GM18508 (cell line): Measurements from ENCODE around the gene SSH2.

ENCODE experiments used
- ATAC-seq: cut with Tn5 transposase; IDR thresholded peaks from one replicate; pipeline ENCODE4 v1.9.1; 2021; ENCODE audit warnings: moderate number of reproducible peaks; ENCODE audit not compliant: insufficient read depth, unreplicated experiment

The SSH2 gene

GRCh38 chr17:29618272-29619065, 311.6 kb downstream of the SSH2 start:
- ATAC-seq: no peak

GRCh38 chr17:29617481-29618271, 312.4 kb downstream of the SSH2 start:
- no peak for ATAC-seq

DNA sequence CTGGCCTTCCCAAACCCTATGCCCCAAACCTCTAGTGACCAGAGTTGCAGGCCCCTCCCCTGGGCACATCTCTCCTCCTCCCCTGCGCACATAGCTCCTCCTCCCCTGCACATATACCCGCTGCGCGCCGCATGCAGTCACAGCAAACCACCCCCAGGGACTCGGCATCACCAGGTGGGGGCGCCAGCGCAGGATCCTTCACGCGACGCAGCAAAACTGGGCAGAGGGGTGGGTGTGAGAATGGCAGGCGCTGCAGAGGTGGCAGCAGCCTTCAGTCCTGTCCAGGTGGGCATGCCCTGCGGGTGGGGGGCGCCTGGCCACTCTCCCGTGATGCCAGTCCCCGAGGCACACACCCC, 312.9 kb downstream of the SSH2 start:
- no peak for ATAC-seq

- ATAC-seq: no peak
Observed at GRCh38 chr17:29616300-29617048, 313.6 kb downstream of the SSH2 start.

- no peak for ATAC-seq
Observed at GRCh38 chr17:29615492-29616299, 314.3 kb downstream of the SSH2 start.

DNA sequence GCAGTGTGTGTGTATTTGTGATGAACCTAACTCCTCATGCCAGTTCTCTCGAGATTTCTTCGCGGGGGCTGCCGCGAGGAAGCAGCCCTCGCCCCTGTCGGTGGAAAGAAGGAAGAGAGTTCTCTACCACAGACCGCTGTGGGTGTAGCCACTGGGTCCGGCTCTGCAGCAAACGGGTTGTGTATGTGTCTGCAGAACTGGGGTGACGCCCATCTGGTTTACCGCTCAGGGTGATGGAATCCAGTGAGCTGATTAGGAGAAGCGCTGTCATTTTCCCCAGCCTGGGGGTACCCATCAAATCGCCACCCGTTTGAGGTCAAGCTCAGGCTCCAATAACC, 315.0 kb downstream of the SSH2 start:
- no peak for ATAC-seq

GRCh38 chr17:29614349-29615047, 315.5 kb downstream of the SSH2 start:
- ATAC-seq: no peak

GRCh38 chr17:29613856-29614255, 316.2 kb downstream of the SSH2 start:
- no peak for ATAC-seq

DNA sequence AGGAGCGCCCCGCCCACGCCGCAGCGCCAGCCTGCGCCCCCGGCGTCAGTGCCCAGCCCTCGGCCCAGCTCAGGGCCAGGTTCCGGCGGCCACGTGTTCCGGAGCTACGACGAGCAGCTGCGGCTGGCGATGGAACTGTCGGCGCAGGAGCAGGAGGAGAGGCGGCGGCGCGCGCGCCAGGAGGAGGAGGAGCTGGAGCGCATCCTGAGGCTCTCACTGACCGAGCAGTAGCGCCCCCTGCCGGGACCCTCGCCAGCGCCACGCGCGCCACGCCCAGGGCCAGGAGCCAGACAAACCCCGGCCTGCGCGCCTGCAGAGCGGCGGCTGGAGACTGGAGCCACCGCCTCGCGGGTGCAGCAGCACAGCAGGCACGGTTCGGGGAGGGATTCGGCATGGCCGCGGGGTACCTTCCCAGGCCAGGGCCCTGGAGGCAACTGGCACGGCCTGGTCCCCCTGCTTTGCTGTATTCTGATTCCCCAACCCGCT, 316.6 kb downstream of the SSH2 start:
- ATAC-seq: no peak

DNA sequence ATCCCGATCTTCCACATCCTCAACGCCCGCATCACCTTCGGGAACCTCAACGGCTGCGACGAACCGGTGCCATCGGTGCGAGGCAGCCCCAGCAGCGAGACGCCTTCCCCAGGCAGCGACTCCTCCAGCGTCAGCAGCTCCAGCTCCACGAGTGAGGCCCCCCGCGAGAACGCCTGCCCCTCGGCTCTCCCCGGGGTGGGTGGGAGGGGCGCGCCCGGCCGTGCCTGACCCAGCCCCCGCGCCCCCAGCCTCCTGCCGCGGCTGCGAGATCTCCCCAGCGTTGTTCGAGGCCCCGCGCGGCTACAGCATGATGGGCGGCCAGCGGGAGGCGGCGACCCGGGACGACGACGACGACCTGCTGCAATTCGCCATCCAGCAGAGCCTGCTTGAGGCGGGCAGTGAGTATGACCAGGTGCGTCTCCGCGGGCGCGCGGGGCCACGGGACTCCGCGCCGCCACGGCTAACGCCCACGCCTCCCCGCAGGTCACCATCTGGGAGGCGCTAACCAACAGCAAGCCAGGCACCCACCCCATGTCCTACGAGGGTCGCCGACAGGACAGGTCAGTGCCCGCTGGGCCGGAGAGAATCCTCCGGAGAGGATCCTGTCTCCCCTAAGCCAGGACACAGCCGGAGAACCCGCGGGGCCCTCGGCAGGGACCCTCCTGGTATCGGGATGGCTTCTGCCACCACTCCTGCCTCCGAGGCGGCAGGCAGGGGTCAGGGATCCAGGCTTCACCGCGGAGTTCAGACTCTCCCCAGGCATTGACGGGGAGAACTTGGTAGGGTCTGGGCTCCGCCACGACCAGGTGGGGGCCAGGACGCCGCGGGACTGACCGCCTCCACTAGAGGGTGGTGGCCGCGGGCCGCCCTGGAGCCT, 317.4 kb downstream of the SSH2 start:
- no peak for ATAC-seq

DNA sequence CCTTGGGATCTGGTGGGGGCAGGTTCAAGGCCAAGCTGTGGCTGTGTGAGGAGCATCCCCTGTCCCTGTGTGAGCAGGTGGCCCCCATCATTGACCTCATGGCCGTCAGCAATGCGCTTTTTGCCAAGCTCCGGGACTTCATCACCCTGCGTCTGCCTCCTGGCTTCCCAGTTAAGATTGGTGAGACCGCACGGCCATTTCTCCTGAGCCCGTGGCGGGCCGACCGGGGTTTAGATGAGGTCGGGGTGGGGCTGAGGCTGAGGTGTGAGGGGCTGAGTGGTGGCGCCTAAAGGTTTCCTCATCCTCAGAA, 318.0 kb downstream of the SSH2 start:
- ATAC-seq: no peak

GRCh38 chr17:29611351-29612093, 318.5 kb downstream of the SSH2 start:
- ATAC-seq: no peak

DNA sequence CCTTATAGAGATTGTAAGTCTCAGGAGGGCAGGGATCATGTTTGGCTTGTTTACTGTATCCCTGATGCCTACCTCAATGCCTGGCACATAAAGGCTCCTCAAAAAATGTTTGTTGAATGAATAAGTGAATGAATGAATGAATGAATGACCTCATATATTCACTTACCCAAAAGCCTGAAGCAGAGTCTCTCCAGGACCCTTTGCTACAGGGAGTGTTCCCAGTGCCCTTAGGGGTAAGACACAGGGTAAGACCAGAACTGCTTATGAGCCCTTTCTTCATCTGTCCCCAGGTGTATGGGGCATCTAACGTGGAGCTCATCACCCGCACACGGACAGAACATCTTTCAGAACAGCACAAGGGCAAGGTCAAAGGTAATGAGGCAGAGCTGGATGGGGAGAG, 319.6 kb downstream of the SSH2 start:
- no peak for ATAC-seq

DNA sequence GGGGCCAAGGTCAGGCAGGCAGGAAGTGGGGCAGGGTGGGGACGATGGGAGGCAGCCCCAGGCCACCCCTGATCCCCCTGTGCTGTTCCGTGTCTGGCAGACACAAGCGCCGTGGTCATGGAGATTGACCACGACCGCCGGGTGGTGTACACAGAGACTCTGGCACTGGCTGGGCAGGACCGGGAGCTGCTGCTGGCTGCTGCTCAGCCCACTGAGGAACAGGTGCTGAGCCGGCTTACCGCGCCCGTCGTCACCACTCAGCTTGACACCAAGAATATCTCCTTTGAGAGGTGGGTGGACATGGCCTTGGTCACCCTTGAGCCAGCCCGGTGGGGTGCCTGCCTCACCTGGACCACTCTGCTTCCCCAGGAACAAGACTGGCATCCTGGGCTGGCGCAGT, 321.0 kb downstream of the SSH2 start:
- no peak for ATAC-seq

DNA sequence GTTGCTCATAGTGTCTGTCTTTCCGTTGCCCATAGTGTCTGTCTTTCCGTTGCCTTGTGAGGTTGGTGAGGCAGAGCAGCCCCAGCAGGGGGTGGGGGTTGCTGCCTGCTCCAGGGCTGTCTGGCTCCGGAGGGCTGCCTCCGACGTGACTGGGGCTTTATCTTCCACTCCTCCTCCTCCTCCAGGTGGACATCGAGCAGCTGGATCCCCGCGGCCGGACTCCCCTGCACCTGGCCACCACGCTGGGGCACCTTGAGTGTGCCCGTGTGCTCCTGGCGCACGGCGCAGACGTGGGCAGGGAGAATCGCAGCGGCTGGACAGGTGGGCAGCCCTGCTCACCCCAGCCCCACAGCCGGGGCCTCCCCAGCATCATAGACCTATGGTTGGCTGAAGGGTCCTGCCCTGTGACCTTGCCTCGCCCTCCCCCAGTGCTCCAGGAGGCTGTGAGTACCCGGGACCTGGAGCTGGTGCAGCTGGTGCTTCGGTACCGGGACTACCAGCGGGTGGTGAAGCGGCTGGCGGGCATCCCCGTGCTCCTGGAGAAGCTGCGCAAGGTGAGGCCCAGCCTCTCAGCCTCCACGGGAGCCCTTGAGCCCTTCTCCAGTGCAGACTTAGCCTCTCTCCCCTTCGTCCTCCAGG, 322.4 kb downstream of the SSH2 start:
- no peak for ATAC-seq

DNA sequence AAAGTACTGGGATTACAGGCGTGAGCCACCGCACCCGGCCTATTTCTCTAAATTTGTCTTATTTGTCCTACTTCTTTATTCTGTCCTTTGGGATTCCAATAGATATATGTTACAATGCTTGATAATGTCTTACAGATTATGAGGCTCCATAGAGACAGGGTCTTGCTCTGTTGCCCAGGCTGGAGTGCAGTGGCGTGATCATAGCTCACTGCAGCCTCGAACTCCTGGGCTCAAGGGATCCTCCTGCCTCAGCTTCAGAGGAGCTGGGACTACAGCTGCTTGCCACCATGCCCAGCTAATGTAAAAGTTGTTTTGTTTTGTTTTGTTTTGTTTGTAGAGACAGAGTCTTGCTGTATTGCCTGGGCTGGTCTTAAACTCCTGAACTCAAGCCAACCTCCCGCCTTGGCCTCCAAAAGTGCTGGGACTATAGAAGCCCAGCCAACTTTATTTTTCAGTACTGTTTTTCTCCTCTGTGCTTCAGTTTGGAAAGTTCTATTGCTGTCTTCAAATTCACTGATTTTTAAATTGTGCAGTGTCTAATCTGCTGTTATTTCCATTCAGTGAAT, 326.8 kb downstream of the SSH2 start:
- no peak for ATAC-seq

DNA sequence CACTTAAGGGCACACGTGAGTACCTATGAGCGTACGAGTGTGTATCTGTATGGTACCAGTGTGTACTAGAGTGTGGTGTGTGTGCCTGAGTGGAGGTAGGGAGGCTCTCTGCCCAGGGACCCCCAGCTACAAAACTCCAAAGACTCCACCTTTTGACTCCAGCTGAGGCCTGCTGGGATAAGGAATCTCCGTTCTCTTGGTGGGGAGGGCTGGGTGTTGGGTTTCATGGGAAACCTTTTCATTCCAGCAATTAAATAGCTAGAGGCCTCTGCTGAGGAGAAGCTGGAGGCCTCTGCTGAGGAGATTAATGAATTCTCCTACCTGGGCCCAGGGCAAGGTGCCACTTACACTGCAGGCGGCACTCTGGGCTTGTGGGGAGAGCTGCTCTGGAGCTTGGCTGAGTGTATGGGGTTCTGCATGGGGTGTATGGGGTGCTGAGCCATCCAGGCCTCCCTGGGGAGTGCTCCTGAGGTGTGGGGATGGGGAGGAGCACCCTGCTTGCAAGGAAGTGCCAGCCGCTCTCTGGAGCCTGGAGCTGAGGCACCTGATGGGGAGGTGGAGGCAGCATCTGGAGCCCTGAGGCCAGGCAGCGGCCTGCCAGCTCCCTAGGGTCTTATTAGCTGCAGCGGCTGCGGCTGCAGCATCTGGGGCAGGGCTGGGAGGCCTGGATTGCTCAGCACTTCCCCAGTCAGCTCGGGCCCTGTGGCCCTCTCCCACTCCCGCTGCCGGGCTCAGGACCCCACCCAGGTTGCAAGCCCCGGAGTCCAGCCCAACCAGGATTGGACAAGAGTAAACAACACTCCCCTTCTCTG, 332.5 kb downstream of the SSH2 start:
- no peak for ATAC-seq
